HepG2 (cell line): ENCODE data around the gene PPP4C. TPM values are rescaled to one million over a fixed set of nuclear protein-coding genes. Genes with fewer than 3 reads are reported as not detected.

Experiments
- AKAP8 ChIP-seq: sonication (generic); formaldehyde crosslinking; IDR thresholded peaks from 2 replicates; pipeline ENCODE4 v1.5.1; 2020; ENCODE audit warnings: mild to moderate bottlenecking, missing genetic modification reagents
- CBX2 ChIP-seq, 2 experiments: fragments of 200-600 bp in 1 of 2; sonication (generic); formaldehyde crosslinking in 1 of 2; IDR thresholded peaks; 2 replicates each; pipeline versions ENCODE4 v1.7.0 to v1.8.1; 2018 to 2022; ENCODE audit warnings: low read depth in 2 of 2, low read length in 1 of 2, mild to moderate bottlenecking in 1 of 2, missing genetic modification reagents in 1 of 2
- CHD2 ChIP-seq: IDR thresholded peaks from 2 replicates; pipeline ENCODE4 v1.6.1; 2011; ENCODE audit warnings: low read depth, low read length, improper control_type of control experiment
- DNMT1 ChIP-seq: sonication (generic); formaldehyde crosslinking; IDR thresholded peaks from 2 replicates; pipeline ENCODE4 v1.5.1; 2020; ENCODE audit warnings: mild to moderate bottlenecking, missing genetic modification reagents
- FOXP1 ChIP-seq, 2 experiments: fragments of 450-650 bp in 1 of 2; IDR thresholded peaks; 2 replicates each; pipeline ENCODE4 v1.6.1; 2017 to 2018; ENCODE audit warnings: antibody characterized with exemption in 1 of 2
- IKZF4 ChIP-seq: sonication (generic); formaldehyde crosslinking; IDR thresholded peaks from 2 replicates; pipeline ENCODE4 v1.5.1; 2020; ENCODE audit warnings: borderline replicate concordance, mild to moderate bottlenecking, low read depth, missing genetic modification reagents; ENCODE audit errors: not compliant biosample characterization
- KDM6A ChIP-seq: IDR thresholded peaks from 2 replicates; pipeline ENCODE4 v1.6.1; 2016; ENCODE audit warnings: low read depth
- MIER2 ChIP-seq: IDR thresholded peaks from 2 replicates; pipeline ENCODE4 v1.6.1; 2016; ENCODE audit warnings: missing biosample characterization, missing genetic modification reagents
- PCBP1 ChIP-seq: fragments of 200-400 bp; formaldehyde crosslinking; IDR thresholded peaks from 2 replicates; pipeline ENCODE4 v1.6.1; 2017; ENCODE audit warnings: mild to moderate bottlenecking, low read depth, low read length, borderline replicate concordance
- SIX1 ChIP-seq: sonication (generic); formaldehyde crosslinking; IDR thresholded peaks from 2 replicates; pipeline ENCODE4 v1.4.0; 2020; ENCODE audit warnings: missing genetic modification reagents, borderline replicate concordance
- SYNCRIP ChIP-seq: fragments of 200-400 bp; formaldehyde crosslinking; IDR thresholded peaks from 2 replicates; pipeline ENCODE4 v1.6.1; 2018; ENCODE audit warnings: mild to moderate bottlenecking, low read depth, low read length; ENCODE audit not compliant: insufficient read depth
- TBX2 ChIP-seq: sonication (generic); formaldehyde crosslinking; IDR thresholded peaks from 2 replicates; pipeline ENCODE4 v1.5.0; 2020; ENCODE audit warnings: missing genetic modification reagents, mild to moderate bottlenecking, borderline replicate concordance
- ZIK1 ChIP-seq: sonication (generic); formaldehyde crosslinking; IDR thresholded peaks from 2 replicates; pipeline ENCODE4 v1.5.0; 2020; ENCODE audit warnings: mild to moderate bottlenecking, low read depth, missing genetic modification reagents, borderline replicate concordance
- ZNF160 ChIP-seq: sonication (generic); formaldehyde crosslinking; IDR thresholded peaks from 2 replicates; pipeline ENCODE4 v1.8.0; 2022; ENCODE audit warnings: mild to moderate bottlenecking, inconsistent platforms, missing genetic modification reagents
- ZNF180 ChIP-seq: sonication (generic); formaldehyde crosslinking; IDR thresholded peaks from 2 replicates; pipeline ENCODE4 v1.4.0; 2020; ENCODE audit warnings: low read depth, missing genetic modification reagents, borderline replicate concordance
- ZNF326 ChIP-seq: sonication (generic); formaldehyde crosslinking; IDR thresholded peaks from 2 replicates; pipeline ENCODE4 v1.4.0; 2020; ENCODE audit warnings: missing genetic modification reagents, borderline replicate concordance
- ZNF543 ChIP-seq: sonication (generic); formaldehyde crosslinking; IDR thresholded peaks from 2 replicates; pipeline ENCODE4 v1.4.0; 2020; ENCODE audit warnings: mild to moderate bottlenecking, missing genetic modification reagents
- ZNF562 ChIP-seq: sonication (generic); formaldehyde crosslinking; IDR thresholded peaks from 2 replicates; pipeline ENCODE4 v1.8.0; 2022; ENCODE audit warnings: missing genetic modification reagents, borderline replicate concordance
- ZNF768 ChIP-seq: sonication (generic); formaldehyde crosslinking; IDR thresholded peaks from 2 replicates; pipeline ENCODE4 v1.4.0; 2020; ENCODE audit warnings: missing genetic modification reagents
- ZSCAN25 ChIP-seq: sonication (generic); formaldehyde crosslinking; IDR thresholded peaks from 2 replicates; pipeline ENCODE4 v1.8.0; 2022; ENCODE audit warnings: mild to moderate bottlenecking, missing genetic modification reagents
- polyA plus RNA-seq, 8 experiments: library from polyadenylated mRNA; depleted of rRNA in 3 of 8; stranded (reverse) in 7 of 8; unstranded in 1 of 8; fragments of >200 nt; fragmentation: Illumina TruSeq in 4 of 8; extraction: Trizol in 4 of 8; gene quantifications; 2 replicates each; pipeline versions ENCODE4 v1.2.1 to v1.2.3, GENCODE V29; 2011 to 2016; ENCODE audit warnings: low read depth in 4 of 8, missing spikeins in 1 of 8, mixed read lengths in 1 of 8; ENCODE audit not compliant: insufficient read depth in 1 of 8
- total RNA-seq, 5 experiments: library from RNA; depleted of rRNA; stranded (reverse); fragments of >200 nt; fragmentation: Illumina TruSeq; extraction: Trizol; gene quantifications; 2 replicates each; pipeline ENCODE4 v1.2.3, GENCODE V29; 2016; ENCODE audit warnings: low read depth in 1 of 5
- TF ChIP-seq, protein P1 (sequence below): sonication (generic); formaldehyde crosslinking; conservative IDR thresholded peaks from 2 replicates; pipeline ENCODE4 v1.4.0; 2020; ENCODE audit warnings: missing genetic modification reagents
- TF ChIP-seq, protein P2 (sequence below): sonication (generic); formaldehyde crosslinking; IDR thresholded peaks from 2 replicates; pipeline ENCODE4 v1.8.1; 2023; ENCODE audit warnings: mild to moderate bottlenecking, missing genetic modification reagents, borderline replicate concordance
- TF ChIP-seq, protein P3 (sequence below): sonication (generic); formaldehyde crosslinking; IDR thresholded peaks from 2 replicates; pipeline ENCODE4 v1.4.0; 2020; ENCODE audit warnings: missing genetic modification reagents, borderline replicate concordance
- TF ChIP-seq, protein P4 (sequence below): sonication (generic); formaldehyde crosslinking; IDR thresholded peaks from 2 replicates; pipeline ENCODE4 v1.4.0; 2020; ENCODE audit warnings: missing genetic modification reagents

PPP4C gene
- total and polyA plus RNA-seq, 2 of the 13 experiments (the other 11 are each of a cell fraction or from before 2014, with no cell fraction given) = 176 to 220 TPM

DNA sequence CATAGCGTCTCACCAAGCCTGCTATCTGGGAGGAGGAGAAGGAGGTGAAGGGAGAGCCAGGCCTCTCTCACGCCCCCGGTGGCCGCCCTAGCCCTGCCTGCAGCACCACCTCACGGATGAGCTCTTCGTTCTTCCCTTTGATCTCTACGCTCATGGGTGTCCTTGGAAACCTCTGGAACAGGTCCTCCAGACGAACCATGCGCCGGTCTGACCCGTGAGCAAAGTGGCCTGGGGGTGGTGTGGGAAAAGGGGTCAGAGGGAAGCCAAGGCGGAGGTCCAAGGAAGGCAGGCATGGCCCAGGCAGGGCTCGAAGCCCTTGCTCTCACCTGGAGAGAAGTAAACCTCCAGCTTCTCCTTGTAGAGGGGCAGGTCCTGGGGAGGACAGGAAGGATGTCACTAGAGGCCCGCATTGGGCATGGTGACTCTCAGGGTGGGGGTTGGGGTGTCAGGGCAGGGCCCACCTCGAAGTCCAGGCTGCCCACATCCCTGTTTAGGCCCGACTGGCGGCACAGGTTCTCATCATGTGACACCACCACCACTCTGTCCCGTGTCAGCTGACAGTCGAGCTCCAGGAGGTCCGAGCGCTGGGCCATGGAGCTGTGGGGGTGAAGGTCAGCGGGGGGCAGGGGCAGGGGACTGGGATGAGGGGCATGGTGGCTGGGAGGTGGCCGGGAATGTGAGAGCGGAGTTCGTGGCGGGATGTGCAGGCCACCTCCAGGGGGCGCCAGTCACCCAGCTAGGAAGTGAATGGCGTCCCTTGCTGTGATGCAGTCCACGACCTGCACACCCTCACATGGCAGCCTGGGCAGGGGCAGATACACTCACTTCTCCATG lies 36.6 kb downstream of the PPP4C start (continued):
- TF ChIP-seq CHD2 = no peak
- TF ChIP-seq ZNF180 (CRISPR knock-in tag) = no peak
- TF ChIP-seq KDM6A (CRISPR knock-in tag) = no peak
- no peak for TF ChIP-seq FOXP1 (IDR thresholded peaks at IDR 0.05)
- no peak for TF ChIP-seq FOXP1 (CRISPR knock-in tag; IDR thresholded peaks at IDR 0.05)
- TF ChIP-seq SIX1 (CRISPR knock-in tag) = no peak
- TF ChIP-seq PCBP1 = peak; percentile 92; the same call in 1 of the 2 replicates
- no peak; the same call in 1 of the 2 replicates for TF ChIP-seq ZNF326 (CRISPR knock-in tag)
- TF ChIP-seq ZNF768 (CRISPR knock-in tag) = peak; percentile 88
- TF ChIP-seq IKZF4 (CRISPR knock-in tag) = no peak
- no peak for TF ChIP-seq MIER2 (CRISPR knock-in tag)
- TF ChIP-seq, protein P1, sequence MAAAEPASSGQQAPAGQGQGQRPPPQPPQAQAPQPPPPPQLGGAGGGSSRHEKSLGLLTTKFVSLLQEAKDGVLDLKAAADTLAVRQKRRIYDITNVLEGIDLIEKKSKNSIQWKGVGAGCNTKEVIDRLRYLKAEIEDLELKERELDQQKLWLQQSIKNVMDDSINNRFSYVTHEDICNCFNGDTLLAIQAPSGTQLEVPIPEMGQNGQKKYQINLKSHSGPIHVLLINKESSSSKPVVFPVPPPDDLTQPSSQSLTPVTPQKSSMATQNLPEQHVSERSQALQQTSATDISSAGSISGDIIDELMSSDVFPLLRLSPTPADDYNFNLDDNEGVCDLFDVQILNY (CRISPR knock-in tag) = no peak; the same call in 1 of the 2 replicates
- peak; percentile 65; the same call in 1 of the 2 replicates for TF ChIP-seq ZNF160 (CRISPR knock-in tag)
- TF ChIP-seq, protein P2, sequence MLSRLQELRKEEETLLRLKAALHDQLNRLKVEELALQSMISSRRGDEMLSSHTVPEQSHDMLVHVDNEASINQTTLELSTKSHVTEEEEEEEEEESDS (CRISPR knock-in tag) = no peak
- TF ChIP-seq CBX2 (IDR thresholded peaks at IDR 0.05; ENCODE audit: low read depth, low read length) = no peak
- TF ChIP-seq CBX2 (CRISPR knock-in tag; IDR thresholded peaks at IDR 0.05; ENCODE audit: low read depth) = 0 out of 2 replicates have a peak, but pooled peaks have one; percentile 81
- TF ChIP-seq ZSCAN25 (CRISPR knock-in tag) = peak; percentile 96
- no peak for TF ChIP-seq ZNF562 (CRISPR knock-in tag)
- TF ChIP-seq, protein P3, sequence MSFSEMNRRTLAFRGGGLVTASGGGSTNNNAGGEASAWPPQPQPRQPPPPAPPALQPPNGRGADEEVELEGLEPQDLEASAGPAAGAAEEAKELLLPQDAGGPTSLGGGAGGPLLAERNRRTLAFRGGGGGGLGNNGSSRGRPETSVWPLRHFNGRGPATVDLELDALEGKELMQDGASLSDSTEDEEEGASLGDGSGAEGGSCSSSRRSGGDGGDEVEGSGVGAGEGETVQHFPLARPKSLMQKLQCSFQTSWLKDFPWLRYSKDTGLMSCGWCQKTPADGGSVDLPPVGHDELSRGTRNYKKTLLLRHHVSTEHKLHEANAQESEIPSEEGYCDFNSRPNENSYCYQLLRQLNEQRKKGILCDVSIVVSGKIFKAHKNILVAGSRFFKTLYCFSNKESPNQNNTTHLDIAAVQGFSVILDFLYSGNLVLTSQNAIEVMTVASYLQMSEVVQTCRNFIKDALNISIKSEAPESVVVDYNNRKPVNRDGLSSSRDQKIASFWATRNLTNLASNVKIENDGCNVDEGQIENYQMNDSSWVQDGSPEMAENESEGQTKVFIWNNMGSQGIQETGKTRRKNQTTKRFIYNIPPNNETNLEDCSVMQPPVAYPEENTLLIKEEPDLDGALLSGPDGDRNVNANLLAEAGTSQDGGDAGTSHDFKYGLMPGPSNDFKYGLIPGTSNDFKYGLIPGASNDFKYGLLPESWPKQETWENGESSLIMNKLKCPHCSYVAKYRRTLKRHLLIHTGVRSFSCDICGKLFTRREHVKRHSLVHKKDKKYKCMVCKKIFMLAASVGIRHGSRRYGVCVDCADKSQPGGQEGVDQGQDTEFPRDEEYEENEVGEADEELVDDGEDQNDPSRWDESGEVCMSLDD (CRISPR knock-in tag) = no peak
- TF ChIP-seq AKAP8 (CRISPR knock-in tag) = peak; percentile 51; the same call in 1 of the 2 replicates
- no peak for TF ChIP-seq SYNCRIP
- peak; percentile 46; the same call in 1 of the 2 replicates for TF ChIP-seq ZNF543 (CRISPR knock-in tag)
- TF ChIP-seq ZIK1 = no peak; the same call in none of the 2 replicates
- TF ChIP-seq TBX2 (CRISPR knock-in tag) = peak; percentile 59; the same call in 1 of the 2 replicates
- 0 out of 2 replicates have a peak, but pooled peaks have one; percentile 26 for TF ChIP-seq DNMT1 (CRISPR knock-in tag)
- TF ChIP-seq, protein P4, sequence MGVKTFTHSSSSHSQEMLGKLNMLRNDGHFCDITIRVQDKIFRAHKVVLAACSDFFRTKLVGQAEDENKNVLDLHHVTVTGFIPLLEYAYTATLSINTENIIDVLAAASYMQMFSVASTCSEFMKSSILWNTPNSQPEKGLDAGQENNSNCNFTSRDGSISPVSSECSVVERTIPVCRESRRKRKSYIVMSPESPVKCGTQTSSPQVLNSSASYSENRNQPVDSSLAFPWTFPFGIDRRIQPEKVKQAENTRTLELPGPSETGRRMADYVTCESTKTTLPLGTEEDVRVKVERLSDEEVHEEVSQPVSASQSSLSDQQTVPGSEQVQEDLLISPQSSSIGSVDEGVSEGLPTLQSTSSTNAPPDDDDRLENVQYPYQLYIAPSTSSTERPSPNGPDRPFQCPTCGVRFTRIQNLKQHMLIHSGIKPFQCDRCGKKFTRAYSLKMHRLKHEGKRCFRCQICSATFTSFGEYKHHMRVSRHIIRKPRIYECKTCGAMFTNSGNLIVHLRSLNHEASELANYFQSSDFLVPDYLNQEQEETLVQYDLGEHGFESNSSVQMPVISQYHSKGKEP (CRISPR knock-in tag) = 0 out of 2 replicates have a peak, but pooled peaks have one; percentile 32
